NCI-H1417 treated with DMSO at 0.1 percent for 48 hours (cell line): ENCODE measurements around the gene TPM2.

Experiments used
- DNase-seq: peaks from one replicate; lab custom pipeline; 2025; lab: John Stamatoyannopoulos, UW

TPM2 gene

DNA sequence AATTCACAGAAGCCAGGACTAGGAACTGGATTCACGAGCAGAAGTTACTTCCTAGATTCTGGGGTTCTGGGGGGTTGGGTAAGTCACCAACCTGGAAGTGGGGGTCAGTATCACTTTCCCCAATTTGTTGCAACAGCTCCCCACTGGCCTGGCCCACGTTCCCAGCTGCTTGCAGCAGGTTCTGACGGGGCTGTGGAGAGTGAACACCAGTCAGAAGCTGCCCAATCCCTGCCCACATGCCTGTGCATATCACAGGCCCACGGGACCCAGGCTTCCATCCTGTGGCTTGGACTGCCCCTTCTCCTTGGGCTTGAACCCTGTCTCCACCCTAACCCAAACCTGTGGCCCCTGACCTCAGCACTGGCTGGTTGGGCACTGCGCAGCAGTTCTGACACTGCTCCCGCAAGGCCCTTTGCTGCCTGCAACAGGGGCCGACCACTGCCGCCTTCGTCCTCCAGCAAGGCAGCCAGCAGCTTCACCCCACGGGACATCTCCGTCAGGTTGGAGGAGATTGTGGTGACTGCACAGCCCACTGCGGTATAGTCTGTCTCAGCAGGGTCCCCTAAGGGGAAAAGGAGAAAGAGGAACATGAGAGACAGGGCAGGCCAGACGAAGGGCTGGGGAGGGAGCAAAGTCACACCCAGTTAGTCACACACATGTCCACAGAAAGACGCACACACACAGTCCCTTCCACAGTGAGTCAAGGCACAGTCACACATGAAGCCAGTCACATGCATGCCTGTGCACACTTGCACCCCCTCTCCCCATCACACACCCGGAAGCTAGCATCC, 29.2 kb upstream of the TPM2 start:
- DNase-seq = no peak

DNA sequence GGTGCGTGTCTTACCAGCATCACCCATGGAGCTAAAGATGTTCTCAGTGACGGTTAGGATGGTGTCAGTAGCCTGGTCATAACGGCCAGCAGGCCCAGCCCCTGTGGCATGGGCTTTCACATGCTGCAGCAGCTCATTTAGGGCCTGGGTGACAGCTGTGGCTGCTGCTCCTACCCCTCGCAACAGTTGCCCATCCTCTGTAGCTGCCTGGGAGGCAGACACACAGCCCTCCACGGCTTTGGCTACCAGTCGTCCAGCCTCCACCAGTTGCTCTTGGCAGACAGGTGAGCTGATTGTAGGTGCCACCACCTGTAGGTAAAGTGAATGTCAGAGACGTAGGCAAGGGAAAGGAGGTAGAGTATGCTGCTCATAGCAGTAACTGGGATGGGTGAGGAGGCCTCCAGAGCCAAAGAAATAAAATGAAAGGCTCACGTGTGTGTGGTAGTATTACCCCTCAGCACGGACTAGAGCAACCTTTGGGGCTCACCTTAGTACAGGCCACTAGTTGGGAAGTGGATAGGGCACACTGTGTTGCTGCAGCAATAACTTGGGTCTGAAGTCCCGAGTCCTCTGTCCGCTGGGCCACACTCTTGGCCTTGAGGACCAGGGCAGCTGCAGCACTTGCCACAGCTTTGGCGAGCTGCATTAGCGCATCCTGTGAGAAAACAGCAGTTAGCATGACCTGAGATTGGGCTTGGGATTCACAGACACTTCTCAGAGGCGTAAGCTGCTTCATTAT, 27.6 kb upstream of the TPM2 start:
- DNase-seq = no peak

DNA sequence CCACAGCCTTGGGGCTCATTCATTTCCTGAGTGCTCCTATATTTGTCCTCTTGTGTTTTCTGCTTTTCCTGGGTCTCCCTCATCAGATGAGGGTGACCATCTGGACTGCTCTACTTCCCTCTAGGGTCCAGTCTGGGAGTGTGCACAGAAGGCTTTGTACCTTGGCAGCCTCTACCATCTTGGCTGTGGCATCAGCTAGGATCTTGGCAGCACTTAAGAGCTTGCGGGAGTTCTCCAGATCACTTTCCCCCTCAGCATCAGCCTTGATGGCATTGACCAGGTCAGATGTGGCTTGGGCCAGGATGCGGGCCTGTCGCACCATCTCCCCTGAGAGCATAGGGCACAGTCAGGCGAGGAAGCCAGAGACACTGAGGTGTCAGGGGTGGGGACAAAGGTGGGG, 26.5 kb upstream of the TPM2 start:
- no peak for DNase-seq

GRCh38 chr9:35714579-35715252, 25.0 kb upstream of the TPM2 start:
- DNase-seq = no peak

DNA sequence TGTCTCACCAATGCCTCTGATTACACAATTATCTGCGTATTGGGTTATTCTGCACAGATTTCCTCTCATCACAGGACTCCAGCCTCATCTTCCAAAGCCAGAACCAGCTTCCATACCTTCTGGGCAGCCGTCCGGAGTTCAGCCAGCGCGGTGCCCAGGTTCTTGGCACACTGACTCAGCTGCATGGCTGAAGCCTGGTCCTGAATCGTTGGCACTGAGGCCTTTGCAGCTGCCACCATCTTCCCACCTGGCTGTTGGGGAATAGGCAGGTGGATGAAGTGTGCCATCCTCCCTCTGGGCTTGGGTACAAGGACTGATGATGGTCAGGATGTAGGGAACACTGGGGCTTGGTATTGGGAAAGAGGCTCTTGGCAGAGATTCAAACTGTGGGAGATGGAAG, 24.4 kb upstream of the TPM2 start:
- no peak for DNase-seq

GRCh38 chr9:35713578-35713977, 23.9 kb upstream of the TPM2 start:
- DNase-seq = no peak

GRCh38 chr9:35712762-35713400, 23.2 kb upstream of the TPM2 start:
- no peak for DNase-seq

GRCh38 chr9:35711501-35712428, 22.0 kb upstream of the TPM2 start:
- DNase-seq = no peak

DNA sequence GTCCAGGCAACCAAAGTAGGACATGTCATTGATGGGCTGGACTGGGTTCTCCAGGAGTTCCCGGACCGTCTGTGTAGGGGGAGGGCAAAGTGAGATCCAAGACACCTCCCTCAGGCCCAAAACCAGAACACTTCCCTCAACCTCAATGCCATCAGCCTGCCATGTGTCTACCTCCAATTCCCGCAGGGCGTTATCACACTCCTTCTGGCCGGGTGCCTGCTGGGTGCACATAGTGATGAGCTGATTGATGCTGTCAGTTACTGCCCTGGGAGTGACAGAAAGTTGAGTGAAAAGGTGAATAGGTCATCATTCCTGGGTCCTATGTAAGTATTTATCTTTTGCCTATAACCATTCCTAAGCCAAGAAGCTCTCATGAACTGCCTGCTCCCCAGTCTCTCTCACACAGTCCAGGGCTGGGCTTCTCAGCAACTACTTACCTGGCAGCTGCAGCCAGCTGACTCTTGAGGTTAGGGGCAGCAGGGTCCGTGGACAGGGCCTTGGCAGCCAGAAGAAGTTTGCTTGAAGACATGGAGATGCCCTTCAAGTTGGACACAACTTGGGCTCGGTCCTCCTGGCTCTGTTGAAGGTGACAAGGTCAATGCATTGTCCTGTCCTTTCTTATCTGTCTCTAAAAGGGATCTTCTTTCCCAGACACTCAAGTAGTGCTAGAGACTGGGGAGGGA, 21.2 kb upstream of the TPM2 start:
- no peak for DNase-seq

- DNase-seq = no peak
Measured at GRCh38 chr9:35708146-35708545, 18.4 kb upstream of the TPM2 start.

DNA sequence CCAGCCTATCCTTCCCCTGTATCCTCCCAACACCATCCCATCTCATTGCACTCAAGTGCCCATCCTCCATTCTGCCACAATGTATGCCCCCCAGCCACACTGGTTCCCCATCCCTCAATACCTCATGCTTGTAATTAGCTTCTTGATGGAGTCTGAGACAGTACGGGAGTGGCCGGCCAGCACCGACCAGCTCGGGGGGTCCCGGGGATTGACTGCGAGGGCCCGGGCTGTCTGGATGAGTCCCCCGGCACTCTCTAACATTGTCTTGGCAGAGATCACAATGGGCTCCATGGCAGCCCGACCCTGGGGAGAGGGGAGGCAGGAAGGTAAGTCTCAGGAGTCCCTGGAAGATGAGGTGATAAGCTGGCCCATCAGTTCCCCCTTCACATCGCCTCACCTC, 17.2 kb upstream of the TPM2 start:
- DNase-seq = no peak

DNA sequence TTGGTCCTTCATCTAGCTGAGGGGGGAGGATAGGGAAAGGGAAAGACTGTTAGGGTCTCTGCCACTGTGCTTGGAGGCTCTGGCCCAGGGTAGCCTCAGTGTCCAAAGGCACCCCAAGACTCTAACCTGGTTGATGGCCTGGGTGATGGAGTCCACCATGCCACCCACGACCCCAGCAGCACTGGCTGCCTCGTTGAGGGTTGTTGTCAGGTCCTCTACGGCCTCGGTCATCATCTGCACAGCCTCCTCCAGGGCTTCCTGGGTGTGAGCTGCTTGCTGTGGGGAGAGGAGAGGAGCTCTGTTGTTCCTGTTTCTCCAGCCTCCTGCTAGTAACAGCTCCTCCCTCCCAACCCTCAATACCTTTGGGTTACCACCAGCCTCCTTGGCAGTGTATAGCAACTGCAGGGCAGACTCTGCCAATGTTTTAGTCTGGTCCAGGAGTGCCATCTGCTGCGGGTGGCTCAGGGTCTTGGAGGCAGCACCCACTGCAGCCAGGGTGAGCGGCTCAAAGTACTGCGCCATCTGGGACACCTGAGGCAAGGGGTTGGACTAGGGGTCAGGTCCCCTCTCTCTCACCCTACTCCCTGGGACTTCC, 16.2 kb upstream of the TPM2 start:
- no peak for DNase-seq

DNA sequence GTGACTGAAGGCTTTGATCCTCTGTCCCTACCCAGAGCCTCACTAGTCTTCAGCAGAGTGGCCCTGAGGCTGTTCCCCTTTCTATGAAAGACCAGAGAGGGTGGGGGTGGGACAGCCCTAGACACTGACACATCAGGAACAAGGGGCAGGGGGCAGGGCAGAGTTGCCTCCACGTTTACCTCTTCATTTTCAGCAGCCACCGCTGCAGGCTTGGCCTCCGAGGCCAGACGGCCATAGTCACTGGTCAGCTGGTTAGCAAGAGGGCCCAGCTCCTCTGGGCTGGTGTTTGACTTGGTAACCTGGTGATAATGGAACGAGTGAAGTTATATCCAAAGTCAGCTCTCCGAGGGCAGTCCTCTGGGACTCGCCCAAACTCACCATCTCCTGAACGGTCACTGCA, 15.6 kb upstream of the TPM2 start:
- DNase-seq = no peak

- no peak for DNase-seq
Measured at GRCh38 chr9:35703906-35704672, 14.4 kb upstream of the TPM2 start.

DNA sequence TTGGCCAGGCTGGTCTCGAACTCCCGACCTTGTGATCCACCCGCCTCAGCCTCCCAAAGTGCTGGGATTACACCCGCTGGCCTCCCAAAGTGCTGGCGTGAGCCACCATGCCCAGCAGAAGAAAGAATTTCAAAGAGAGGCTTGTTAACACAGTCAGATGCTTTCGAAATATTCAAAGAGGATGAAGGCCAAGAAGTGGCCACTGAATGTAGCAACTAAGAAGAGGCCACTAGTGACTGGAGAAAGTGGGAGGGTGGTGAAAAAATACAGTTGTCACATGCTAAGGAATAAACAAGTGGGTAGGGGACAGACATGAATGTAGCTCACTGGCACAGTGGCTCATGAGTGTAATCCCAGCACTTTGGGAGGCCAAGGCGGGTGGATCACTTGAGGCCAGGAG, 13.0 kb upstream of the TPM2 start:
- DNase-seq = no peak

DNA sequence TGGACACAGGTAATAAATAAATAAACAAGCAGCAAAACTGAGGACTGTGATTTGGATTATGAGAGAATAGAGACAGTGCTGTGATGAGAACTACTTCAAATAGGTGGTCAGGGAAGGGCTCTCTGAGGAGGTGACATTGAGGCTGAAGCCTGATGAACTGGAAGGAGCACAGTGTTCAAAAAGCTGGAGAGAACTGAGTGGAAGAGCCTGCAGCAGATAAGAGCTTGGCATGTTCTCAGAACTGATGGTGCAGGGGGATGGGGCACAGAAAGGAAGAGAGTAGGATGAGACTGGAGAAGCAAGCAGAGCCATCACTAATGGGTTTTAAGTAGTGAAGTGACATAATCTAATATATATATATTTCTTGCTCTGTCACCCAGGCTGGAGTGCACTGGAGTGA, 11.2 kb upstream of the TPM2 start:
- no peak for DNase-seq

GRCh38 chr9:35700031-35700430, 10.3 kb upstream of the TPM2 start:
- DNase-seq = no peak

DNA sequence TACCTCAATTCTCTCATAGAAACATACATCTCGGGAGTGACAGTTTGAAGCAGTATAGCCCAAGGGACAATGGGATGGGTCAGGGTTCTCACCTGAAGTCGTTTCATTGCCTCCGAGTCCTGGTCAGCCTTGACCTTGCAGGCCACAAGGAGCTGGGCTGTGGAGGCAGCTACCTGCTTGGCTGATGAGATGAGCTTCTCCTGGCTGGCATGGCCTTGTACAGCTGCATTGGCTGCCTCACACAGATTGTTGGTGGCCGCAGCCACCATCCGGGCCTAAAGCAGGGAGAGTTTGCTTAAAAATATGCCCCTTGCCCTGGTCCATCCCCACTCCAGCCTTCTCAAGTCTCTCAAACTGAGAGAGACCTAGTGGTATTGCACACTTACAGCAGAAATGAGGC, 8.5 kb upstream of the TPM2 start:
- no peak for DNase-seq

- DNase-seq = no peak
Measured at GRCh38 chr9:35697486-35697885, 7.8 kb upstream of the TPM2 start.
